Upper lobe of left lung (tissue), 6 donors: ENCODE measurements around the gene TROAP. TPM values are rescaled to one million over a fixed set of nuclear protein-coding genes. Genes with fewer than 3 reads are reported as not detected.
A peak's percentile ranks its signal among the peaks of the same experiment; 100 is the strongest.

ENCODE experiments used
- ATAC-seq, 2 donors: fragments of 200-7000 bp; cut with Tn5 transposase; one replicate each; pipeline ENCODE4 v1.9.1; 2022; ENCODE audit warnings: mild to moderate bottlenecking in 2 of 2, moderate library complexity in 2 of 2; ENCODE audit not compliant: low FRiP score in 2 of 2
- DNase-seq, 2 donors: peaks; one replicate each; pipeline ENCODE4 v3.0.0-alpha.2; 2019 to 2020
- H3K27ac ChIP-seq, 4 donors: fragments of 200-600 bp; sonication (generic); one replicate each; pipeline ENCODE4 v1.5.1; 2016 to 2019
- H3K27me3 ChIP-seq, 4 donors: fragments of 200-600 bp; sonication (generic); one replicate each; pipeline ENCODE4 v1.5.1; 2017 to 2019
- H3K36me3 ChIP-seq, 4 donors: fragments of 200-600 bp; sonication (generic); one replicate each; pipeline ENCODE4 v1.5.1; 2016 to 2019
- H3K4me1 ChIP-seq, 4 donors: fragments of 200-600 bp; sonication (generic); one replicate each; pipeline ENCODE4 v1.5.1; 2018 to 2019
- H3K4me3 ChIP-seq, 4 donors: fragments of 200-600 bp; sonication (generic); one replicate each; pipeline ENCODE4 v1.5.1; 2017 to 2019; ENCODE audit warnings: mild to moderate bottlenecking in 2 of 4, moderate library complexity in 1 of 4
- H3K9me3 ChIP-seq, 4 donors: fragments of 200-600 bp; sonication (generic); one replicate each; pipeline ENCODE4 v1.5.1; 2018 to 2019
- EP300 ChIP-seq, 4 donors: sonication (generic); formaldehyde crosslinking; IDR thresholded peaks; one replicate each; pipeline ENCODE4 v1.5.1; 2017; ENCODE audit warnings: antibody characterized with exemption in 4 of 4, control low read depth in 2 of 4
- POLR2A ChIP-seq, 4 donors: fragments of 450-650 bp; IDR thresholded peaks; one replicate each; pipeline ENCODE4 v1.5.1; 2016 to 2017; ENCODE audit warnings: antibody characterized with exemption in 4 of 4, mild to moderate bottlenecking in 2 of 4
- POLR2AphosphoS5 ChIP-seq, 2 donors: sonication (generic); formaldehyde crosslinking; IDR thresholded peaks; one replicate each; pipeline ENCODE4 v1.5.1; 2017; ENCODE audit warnings: antibody characterized with exemption in 2 of 2
- WGBS, 2 donors: methylation state at CpG; one replicate each; pipeline ENCODE4 v1.1.5; 2017 to 2018; 5-methylcytosine and 5-hydroxymethylcytosine counted together
- total RNA-seq, 6 donors: library from RNA; depleted of rRNA in 4 of 6; stranded (reverse); fragments of >200 nt in 4 of 6; gene quantifications; one replicate each; pipeline versions ENCODE4 v1.1.0 to v1.2.1, GENCODE V29; 2016 to 2021
- TF ChIP-seq, protein P1 (sequence below), 6 experiments: fragments of 450-650 bp in 4 of 6; fragments of 200-600 bp in 2 of 6; sonication (generic) in 2 of 6; IDR thresholded peaks; one replicate each; pipeline ENCODE4 v1.5.1; 2016 to 2019; ENCODE audit warnings: antibody characterized with exemption in 6 of 6
- donor health status: DM: no; HTN: no; CAD: no; lungs with moderate emphysema.
- donor health status: DM: no; HTN: yes; CAD: no; lungs with severe emphysema.

TROAP gene
- total RNA-seq, 6 donors from 2014 or later = 0.86 to 3.3 (median 3.0) TPM; not detected in 2

DNA sequence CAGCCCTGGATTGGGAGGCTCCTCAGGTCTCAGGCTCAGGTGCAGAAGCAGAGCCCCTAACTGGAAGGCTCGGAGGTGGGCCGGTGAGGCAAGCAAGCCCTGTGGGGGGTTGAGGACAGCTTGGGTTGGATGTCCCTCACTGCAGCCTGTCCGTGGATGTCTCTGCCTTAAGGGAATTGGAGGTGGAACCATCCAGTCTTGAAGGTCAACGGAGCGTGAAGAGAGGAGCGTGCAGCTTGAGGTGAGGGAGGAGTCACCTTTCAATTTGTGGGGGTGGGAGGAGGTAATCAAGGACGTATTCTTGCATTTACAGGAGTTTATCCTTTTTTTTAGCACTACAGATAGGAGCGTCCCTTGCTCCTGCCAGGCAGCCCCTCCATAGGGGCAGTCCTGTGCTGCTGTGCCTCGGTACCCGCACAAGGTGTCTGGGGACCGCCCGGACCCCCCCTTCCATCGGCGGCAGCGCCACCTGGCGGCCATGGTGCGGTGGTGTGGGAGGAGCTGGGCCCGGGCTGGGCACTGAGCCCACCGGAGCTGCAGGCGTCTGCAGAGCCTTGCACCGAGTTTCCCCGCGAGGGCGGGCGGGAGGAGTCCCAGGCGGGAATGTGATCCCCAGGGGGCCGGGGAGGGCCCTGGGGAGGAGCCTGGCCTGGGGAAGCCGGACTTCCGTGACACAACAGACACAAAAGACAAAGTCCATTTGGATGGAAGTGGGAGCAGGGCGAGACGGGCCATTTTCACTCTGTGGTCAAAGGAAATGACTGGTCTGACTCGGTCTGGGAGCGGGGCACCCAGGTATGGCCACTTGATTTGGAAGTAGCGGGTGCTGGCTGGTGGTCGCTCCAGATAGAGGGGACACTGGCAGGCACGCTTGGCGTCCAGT lies 24.5 kb downstream of the TROAP start:
- Histone ChIP-seq H3K36me3 (no peaks in the 10 kb centered on the region), H3K27me3 (peaks cover 4 to 50% (median 35%) of the 10 kb centered on the region in 4 donors), H3K9me3 (no peaks in the 10 kb centered on the region), H3K4me3 (peak overlapping the region in 3 of 4 donors; percentile 21 to 43 (median 41)), H3K4me1 (peaks cover 46 to 51% (median 49%) of the 10 kb centered on the region in 4 donors), H3K27ac (no peak overlapping the region)
- TF ChIP-seq POLR2A (IDR thresholded peaks at IDR 0.05) = no peak
- TF ChIP-seq, protein P1, sequence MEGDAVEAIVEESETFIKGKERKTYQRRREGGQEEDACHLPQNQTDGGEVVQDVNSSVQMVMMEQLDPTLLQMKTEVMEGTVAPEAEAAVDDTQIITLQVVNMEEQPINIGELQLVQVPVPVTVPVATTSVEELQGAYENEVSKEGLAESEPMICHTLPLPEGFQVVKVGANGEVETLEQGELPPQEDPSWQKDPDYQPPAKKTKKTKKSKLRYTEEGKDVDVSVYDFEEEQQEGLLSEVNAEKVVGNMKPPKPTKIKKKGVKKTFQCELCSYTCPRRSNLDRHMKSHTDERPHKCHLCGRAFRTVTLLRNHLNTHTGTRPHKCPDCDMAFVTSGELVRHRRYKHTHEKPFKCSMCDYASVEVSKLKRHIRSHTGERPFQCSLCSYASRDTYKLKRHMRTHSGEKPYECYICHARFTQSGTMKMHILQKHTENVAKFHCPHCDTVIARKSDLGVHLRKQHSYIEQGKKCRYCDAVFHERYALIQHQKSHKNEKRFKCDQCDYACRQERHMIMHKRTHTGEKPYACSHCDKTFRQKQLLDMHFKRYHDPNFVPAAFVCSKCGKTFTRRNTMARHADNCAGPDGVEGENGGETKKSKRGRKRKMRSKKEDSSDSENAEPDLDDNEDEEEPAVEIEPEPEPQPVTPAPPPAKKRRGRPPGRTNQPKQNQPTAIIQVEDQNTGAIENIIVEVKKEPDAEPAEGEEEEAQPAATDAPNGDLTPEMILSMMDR (IDR thresholded peaks at IDR 0.05) = peak; percentile 89 to 97 (median 92)
- WGBS, 2 donors = 9 to 12% methylated on average over 33 to 35 of the region's 37 CpGs
- peak; percentile 87 to 88 for ATAC-seq
- peak; percentile 68 to 96 for DNase-seq

DNA sequence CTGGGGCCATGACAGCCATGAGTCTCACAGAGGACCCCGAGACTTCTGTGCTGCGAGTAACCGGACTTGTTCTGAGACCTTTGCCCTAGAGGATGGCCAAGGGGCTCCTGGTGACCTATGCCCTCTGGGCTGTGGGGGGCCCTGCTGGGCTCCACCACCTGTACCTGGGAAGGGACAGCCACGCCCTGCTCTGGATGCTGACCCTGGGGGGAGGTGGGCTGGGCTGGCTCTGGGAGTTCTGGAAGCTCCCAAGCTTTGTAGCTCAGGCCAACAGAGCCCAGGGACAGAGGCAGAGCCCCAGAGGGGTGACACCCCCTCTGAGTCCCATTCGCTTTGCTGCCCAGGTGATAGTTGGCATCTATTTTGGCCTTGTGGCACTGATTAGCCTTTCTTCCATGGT lies 25.7 kb downstream of the TROAP start:
- TF ChIP-seq POLR2A (IDR thresholded peaks at IDR 0.05) = no peak
- no peak for TF ChIP-seq EP300 (IDR thresholded peaks at IDR 0.05)
- TF ChIP-seq, protein P1 (IDR thresholded peaks at IDR 0.05) = no peak
- no peak for TF ChIP-seq POLR2AphosphoS5 (IDR thresholded peaks at IDR 0.05)
- peaks cover 36 to 39% (median 37%) of the 10 kb centered on the region in 4 donors for H3K4me1 ChIP-seq

DNA sequence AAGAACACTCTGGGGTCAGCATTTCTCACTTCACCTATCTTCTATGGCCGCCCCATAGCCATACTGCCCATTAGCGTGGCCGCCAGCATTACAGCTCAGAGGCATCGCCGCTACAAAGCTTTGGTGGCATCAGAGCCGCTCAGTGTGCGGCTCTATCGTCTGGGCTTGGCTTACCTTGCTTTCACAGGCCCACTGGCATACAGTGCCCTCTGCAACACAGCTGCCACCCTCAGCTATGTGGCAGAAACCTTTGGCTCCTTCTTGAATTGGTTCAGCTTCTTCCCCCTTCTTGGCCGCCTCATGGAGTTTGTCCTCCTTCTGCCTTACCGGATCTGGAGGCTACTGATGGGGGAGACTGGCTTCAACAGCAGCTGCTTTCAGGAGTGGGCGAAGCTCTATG lies 26.2 kb downstream of the TROAP start:
- TF ChIP-seq POLR2AphosphoS5 (IDR thresholded peaks at IDR 0.05) (no peak), EP300 (IDR thresholded peaks at IDR 0.05) (no peak), POLR2A (IDR thresholded peaks at IDR 0.05) (no peak)
- TF ChIP-seq, protein P1 (IDR thresholded peaks at IDR 0.05) = no peak
- Histone ChIP-seq H3K4me1 (peaks cover 34 to 37% (median 36%) of the 10 kb centered on the region in 4 donors), H3K36me3 (no peaks in the 10 kb centered on the region), H3K27ac (no peak overlapping the region), H3K27me3 (peaks cover 2 to 38% (median 29%) of the 10 kb centered on the region in 4 donors), H3K4me3 (no peak overlapping the region), H3K9me3 (no peaks in the 10 kb centered on the region)
- DNase-seq (peak in 1 of 2 donors; percentile 13), ATAC-seq (no peak)
- WGBS, 2 donors = 92 to 95% methylated on average over 11 of the region's 11 CpGs

More for the DNA sequence above, 25.7 kb downstream of the TROAP start:
- Histone ChIP-seq H3K36me3 (no peaks in the 10 kb centered on the region), H3K9me3 (no peaks in the 10 kb centered on the region), H3K27ac (no peak overlapping the region), H3K4me3 (no peak overlapping the region), H3K27me3 (peaks cover 4 to 43% (median 31%) of the 10 kb centered on the region in 4 donors)
- DNase-seq = peak; percentile 8 to 26
- ATAC-seq = no peak
- WGBS, 2 donors = 93 to 100% methylated on average over 1 to 5 of the region's 5 CpGs

DNA sequence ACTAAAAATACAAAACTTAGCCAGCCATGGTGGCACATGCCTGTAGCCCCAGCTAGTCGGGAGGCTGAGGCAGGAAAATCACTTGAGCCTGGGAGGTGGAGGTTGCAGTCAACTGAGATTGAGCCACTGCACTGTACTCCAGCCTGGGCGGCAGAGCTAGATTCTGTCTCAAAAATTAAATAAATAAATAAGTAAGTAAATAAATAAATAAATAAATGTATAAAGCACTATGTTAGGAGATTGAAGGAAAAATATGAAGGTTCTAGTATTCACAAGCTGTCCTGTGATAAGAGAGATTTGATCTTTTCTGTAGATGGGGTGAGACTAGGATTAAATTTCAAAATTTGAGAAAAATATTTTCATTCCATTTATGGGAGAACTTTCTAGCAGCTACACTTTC lies 29.3 kb downstream of the TROAP start:
- no peak for DNase-seq
- WGBS, 2 donors = 84 to 87% methylated on average over 2 of the region's 2 CpGs
- H3K27ac ChIP-seq = no peak overlapping the region
- ATAC-seq = no peak
- H3K36me3 ChIP-seq = no peaks in the 10 kb centered on the region
- H3K9me3 ChIP-seq = no peaks in the 10 kb centered on the region
- peaks cover 0 to 7% (median 2%) of the 10 kb centered on the region in 4 donors for H3K27me3 ChIP-seq
- no peak overlapping the region for H3K4me3 ChIP-seq
- TF ChIP-seq EP300 (IDR thresholded peaks at IDR 0.05) (no peak), POLR2AphosphoS5 (IDR thresholded peaks at IDR 0.05) (no peak), POLR2A (IDR thresholded peaks at IDR 0.05) (no peak)
- TF ChIP-seq, protein P1 (IDR thresholded peaks at IDR 0.05) = no peak
- peaks cover 7 to 10% (median 9%) of the 10 kb centered on the region in 4 donors for H3K4me1 ChIP-seq
